Measurements from ENCODE around the gene CPHXL.
A peak's percentile ranks its signal among the peaks of the same experiment; 100 is the strongest.

Gene CPHXL

DNA sequence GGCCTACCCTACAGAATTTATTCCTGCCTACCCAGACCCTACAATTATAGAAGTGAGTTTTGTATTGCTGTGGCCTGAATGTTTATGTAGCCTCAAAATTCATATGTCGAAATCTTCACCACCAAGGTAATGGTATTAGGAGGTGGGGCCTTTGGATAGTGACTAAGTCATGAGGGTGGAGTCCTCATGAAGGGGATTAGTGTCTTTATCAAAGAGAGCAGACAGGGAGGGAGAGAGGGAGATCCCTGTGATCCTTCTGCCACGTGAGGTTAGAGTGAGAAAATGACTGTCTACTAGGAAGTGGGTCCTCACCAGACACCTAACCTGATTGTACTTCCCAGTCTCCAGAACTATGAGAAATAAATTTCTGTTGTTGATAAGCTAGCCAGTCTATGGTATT is 24.0 kb downstream of the CPHXL start:
- DNase-seq (ENCODE audit: low spot score) = no peak

DNA sequence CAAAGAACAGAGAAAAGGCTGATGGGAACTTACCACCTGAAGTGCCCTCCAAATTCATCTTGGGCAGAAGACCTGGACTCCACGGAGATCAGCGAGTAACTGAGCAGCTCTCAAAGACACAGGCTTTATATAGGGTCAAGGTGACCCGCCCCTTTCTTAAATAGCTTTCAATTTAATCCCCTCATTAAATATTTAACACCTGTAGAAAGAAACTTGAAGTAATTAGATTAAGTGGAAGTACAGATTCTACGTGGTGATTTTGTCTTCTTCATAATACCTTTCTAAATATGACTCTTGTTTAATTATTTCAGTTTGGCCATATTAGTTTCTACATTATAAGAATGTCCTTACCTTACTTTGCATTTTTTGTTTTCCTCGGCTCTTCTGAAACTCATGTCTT is 24.9 kb downstream of the CPHXL start, which contains the start of gene DUXB:
TSS of gene DUXB (minus strand) at position 101 of the 400 bp plus-strand sequence. CDS start at position 58, 43 bp downstream.
- no peak for DNase-seq (ENCODE audit: low spot score)

GRCh38 chr16:75697571-75697970 is 28.7 kb downstream of the CPHXL start:
- no peak for DNase-seq (ENCODE audit: low spot score)

DNA sequence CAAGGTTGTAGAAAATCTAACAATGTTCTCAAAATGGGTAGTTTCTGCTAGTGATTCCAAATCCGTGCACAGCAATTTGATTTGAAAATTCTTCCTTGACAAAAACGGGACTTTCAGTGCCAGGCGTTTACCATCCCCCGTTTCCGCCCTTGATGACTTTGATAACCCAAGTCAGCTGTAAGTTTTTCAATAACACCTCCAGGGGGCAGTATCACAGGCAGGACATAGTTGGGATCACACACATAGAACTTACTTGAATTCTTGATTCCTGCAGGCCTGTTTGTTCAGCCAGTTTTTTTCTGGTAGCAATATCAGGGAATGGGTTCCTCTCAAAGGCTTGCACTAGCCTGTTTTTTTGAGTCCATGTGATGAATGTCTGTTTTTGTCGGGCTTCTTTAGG is 30.6 kb downstream of the CPHXL start:
- DNase-seq (ENCODE audit: low spot score) = peak; percentile 28

DNA sequence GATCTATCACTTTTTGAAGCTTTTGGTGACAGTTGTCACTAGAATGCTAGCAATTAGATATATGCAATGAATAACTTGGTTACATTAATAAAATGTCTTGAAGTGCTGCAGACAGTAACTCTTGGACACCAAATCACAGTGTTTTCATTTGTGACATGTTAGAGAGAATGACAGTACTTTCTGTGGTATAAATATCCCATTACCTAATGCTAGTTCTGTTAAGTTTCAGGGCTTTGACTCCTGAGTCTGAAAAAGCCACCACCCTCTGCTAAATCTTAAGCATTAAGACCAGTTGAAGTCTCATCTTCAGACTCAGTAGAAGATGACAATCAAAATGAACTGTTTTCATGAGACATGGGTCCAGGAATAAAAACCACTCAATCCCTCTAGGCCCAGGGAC is 38.9 kb downstream of the CPHXL start:
- DNase-seq (ENCODE audit: low spot score) = no peak

DNA sequence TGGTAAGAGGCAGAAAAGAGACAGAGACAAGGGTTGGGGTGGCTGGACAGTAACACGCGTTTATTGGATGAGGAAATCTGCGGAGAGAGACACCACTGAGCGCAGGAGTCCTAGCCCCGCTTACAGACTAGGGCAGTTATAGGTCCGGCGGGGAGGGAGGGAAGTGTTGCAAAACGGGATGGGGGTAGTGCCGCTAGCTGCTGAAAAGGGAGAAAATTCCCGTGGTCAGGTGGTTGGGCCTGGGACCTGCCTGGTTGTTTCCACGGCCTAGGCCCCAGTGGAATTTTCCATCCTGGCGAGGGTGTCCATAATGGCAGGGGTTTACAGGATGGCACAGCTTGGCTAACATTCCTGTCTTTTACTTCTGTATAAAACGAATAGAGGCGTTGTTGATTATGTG is 44.0 kb downstream of the CPHXL start:
- DNase-seq (ENCODE audit: low spot score) = no peak

GRCh38 chr16:75679366-75679765 is 46.9 kb downstream of the CPHXL start:
- DNase-seq (ENCODE audit: low spot score) = no peak

DNA sequence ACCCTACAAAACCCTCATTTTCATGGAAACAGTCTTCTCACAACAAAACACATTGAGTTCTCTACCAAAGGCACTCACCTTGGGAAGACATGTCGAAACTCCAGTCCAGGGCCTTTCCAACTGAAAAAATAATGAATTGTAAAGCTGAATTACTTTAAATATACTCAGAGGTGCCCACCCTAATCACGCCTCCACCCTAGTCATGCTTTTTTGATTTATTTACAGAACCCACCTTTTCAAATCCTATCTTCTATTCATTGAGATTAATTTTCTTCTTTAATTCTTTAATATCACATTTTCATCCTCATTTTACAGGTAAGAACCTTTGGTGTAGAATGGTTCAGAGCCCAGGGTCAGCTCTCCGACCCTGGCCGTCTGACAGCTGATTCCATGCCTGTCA is 49.4 kb downstream of the CPHXL start, which contains the start of gene CPHXL2:
TSS of gene CPHXL2 (minus strand) at position 101 of the 400 bp plus-strand sequence. CDS start at position 91, 10 bp downstream.
- no peak for DNase-seq (ENCODE audit: low spot score)

DNA sequence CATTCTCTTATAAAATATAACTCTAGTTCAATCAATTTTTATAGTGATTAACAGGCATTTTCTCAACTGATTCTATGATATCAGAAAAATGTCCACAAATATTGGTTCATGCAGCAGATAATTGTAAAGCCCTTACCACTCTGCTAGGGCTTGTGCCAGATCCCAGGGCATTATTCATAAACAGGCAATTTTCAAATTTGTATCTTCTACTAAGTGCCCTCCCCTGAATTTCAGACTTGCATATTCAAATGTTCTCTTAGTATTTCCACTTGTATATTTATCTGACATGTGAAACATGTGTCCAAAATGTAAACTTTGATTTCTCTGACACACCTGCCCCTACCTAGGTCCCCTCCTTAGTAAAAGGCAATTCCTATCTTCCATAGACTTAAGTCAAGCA is 58.8 kb downstream of the CPHXL start:
- DNase-seq (ENCODE audit: low spot score) = no peak

Small RNAs within 50 kb of the gene (small RNA-seq; reads per million reads assigned to genes)
- gene RN7SL520P = 0 to 0.04 reads per million in 2 experiments
